ENCODE data around the gene ATP6V0E1.

DNA sequence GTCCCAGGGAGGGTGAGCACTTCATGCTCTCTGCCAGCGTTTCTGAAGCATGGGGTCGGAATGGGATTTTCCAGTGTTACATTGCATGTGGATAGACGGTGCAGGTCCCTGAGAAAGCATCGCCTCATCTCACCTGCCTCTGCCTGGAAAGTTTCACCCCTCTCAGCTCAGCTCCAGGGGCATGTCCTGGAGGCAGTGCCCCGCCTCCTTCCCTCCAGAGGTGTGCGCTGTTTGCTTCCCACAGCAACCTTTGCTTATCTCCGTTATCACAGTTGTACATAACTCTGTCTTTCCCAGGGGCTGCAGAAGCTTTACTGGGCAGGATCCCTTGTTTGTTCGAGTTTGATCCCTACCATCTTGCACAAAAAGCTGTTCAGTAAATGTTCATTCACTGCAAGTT lies 61.9 kb downstream of the ATP6V0E1 start:
- TF ChIP-seq, protein P1, sequence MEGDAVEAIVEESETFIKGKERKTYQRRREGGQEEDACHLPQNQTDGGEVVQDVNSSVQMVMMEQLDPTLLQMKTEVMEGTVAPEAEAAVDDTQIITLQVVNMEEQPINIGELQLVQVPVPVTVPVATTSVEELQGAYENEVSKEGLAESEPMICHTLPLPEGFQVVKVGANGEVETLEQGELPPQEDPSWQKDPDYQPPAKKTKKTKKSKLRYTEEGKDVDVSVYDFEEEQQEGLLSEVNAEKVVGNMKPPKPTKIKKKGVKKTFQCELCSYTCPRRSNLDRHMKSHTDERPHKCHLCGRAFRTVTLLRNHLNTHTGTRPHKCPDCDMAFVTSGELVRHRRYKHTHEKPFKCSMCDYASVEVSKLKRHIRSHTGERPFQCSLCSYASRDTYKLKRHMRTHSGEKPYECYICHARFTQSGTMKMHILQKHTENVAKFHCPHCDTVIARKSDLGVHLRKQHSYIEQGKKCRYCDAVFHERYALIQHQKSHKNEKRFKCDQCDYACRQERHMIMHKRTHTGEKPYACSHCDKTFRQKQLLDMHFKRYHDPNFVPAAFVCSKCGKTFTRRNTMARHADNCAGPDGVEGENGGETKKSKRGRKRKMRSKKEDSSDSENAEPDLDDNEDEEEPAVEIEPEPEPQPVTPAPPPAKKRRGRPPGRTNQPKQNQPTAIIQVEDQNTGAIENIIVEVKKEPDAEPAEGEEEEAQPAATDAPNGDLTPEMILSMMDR (IDR thresholded peaks at IDR 0.05), result no peak
- TF ChIP-seq POLR2A (IDR thresholded peaks at IDR 0.05), result no peak
